HG02973 (cell line): ENCODE results near the gene UNG.
"Not testable (repeated sequence)": the region's sequence is repeated elsewhere in the genome, so short reads cannot be mapped to it uniquely, and the experiment has no call there.

Source experiments
- ATAC-seq: cut with Tn5 transposase; IDR thresholded peaks from one replicate; pipeline ENCODE4 v1.9.1; 2021; ENCODE audit warnings: moderate library complexity; ENCODE audit not compliant: unreplicated experiment

Gene UNG

GRCh38 chr12:109097435-109098182, at the start of gene UNG:
TSS of gene UNG (plus strand) at chr12:109097597. CDS start at chr12:109097680, 83 bp downstream.
- ATAC-seq: peak; percentile 87

GRCh38 chr12:109048706-109049105, 48.7 kb upstream of the UNG start:
- not testable (repeated sequence) for ATAC-seq

DNA sequence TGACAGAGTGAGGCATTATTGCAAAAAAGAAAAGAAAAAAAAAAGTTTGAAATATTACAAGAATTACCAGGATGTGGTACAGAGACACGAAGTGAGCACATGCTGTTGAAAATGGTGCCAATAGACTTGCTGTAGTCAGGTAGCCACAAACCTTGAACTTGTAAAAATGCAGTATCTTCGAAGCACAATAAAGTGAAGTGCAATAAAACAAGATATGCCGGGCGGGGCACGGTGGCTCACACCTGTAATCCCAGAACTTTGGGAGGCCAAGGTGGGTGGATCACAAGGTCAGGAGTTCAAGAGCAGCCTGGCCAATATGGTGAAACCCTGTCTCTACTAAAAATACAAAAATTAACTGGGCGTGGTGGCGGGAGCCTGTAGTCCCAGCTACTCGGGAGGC, 47.6 kb upstream of the UNG start:
- ATAC-seq: not testable (repeated sequence)

DNA sequence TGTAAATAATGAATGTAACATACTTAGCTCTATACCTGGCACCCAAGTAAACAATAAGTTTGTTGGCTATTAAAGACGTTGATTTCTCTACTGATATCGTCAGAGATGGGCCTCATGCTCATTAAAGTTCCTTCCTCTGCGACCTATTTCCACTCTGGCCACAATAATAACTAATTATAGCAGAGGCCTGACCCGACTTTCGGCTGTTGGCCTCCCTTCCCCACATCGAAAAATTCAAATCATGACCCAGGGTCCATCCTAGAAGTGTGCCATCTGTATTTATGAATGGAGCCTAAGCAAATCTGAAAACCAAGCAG, 45.3 kb upstream of the UNG start:
- ATAC-seq: no peak

DNA sequence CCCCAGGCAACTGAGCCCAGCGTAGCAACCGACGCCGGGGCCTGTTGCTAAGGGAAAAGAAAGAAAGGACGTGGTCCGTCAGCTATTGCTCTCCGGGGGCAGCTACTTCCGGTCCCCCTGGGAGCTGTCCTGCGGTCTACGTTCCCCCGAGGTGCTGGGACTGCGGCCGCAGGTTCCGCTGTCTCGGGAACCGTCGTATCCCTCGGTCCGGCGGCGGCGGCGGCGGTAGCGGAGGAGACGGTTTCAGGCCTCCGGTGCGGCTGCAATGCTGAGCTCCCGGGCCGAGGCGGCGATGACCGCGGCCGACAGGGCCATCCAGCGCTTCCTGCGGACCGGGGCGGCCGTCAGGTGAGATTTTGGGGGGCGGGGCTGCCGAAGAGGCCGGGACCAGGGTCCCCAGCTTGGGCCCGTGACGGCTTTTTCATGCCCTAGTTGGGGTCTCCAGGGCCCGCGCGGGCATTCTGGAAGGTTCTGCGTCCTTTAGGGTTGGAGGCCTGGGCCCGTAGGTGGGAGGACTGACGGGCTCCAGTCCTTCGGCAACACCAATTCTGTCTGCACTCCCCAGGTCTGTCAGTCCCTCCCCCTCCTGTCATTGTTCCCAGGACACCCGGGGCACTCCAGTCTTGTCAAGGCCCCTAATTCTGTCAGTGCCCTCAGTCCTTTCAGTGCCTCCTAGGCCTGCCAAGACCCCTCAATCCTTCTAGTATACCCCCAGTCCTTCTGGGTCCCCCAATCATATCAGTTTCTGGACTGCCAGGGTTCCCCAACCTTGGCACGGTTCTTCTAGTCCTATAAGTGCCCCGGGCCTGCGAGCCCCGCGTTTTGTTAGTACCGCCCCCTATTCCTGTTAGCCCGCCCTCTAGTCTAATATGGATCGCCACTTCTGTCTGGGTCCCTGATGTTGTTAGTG, 44.7 kb upstream of the UNG start, which contains the start of gene USP30:
Gene USP30 (plus strand): TSS at position 163 of the 910 bp plus-strand sequence. CDS start 103 bp downstream, at position 266.
- peak; percentile 69 for ATAC-seq

DNA sequence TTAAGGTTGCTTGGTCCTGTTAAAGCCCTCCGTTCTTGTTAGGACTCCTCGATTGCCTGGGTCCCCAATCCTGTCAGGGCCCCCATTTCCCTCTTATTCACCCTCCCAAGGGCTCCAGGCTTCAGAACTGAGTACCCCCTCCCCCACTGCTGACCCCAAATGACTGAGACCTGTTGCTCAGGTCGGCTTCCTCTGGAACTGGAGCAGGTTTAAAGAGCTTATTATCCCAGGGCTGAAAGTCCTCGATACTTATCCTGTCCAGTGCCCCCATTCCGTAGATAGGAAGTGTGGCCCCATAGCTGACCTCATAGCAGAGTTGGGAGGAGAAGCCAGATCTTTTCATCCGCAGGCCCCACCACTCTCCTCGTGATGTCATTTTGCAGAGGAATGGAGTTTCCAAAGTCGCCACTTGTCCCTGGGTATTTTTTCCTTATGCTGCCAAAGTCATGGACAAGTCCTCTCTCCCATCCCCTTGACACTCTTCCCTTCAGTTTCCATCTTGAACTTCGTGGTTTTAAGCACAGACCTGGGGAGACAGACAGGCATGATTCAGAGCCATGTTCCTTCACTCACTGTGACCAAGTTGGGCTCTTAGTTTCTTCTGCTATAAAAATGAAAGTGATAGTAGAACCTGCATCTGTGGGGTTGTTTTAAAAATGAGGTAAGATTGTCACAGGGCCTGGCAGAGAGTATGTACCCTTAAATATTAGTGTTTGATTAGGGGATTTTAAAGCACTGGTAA, 43.8 kb upstream of the UNG start:
- ATAC-seq: peak; percentile 57

DNA sequence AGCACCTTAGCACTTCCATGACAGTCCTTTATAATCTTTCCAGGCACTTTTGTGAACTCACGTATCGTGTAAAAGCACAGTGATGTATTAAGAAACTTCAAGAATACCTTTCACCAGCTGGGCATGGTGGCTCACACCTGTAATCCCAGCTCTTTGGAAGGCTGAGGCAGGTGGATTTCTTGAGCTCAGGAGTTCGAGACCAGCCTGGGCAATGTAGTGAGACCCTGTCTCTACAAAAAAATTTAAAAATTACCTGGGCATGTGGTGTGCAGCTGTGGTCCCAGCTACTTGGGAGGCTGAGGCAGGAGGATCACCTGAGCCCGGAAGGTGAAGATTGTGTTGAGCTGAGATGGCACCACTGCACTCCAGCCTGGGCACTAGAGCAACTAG, 43.3 kb upstream of the UNG start:
- not testable (repeated sequence) for ATAC-seq

DNA sequence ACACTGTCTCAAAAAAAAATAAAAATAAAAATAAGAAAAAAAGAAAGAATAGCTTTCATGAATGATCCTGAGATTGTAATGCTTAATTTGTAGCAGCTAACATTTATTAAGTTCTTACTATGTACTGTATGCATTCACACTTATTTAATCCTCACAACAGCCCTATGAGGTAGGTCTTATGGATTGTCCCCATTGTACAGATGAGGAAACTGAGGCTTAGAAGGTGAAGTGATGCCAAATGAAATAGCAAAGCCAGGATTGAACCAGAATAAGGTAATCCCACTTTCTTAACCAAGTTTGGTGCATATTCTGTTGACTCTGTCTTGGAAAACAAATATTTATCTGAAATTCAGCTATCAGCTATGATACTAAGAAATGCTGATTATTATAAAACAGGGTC, 42.9 kb upstream of the UNG start:
- ATAC-seq: no peak

DNA sequence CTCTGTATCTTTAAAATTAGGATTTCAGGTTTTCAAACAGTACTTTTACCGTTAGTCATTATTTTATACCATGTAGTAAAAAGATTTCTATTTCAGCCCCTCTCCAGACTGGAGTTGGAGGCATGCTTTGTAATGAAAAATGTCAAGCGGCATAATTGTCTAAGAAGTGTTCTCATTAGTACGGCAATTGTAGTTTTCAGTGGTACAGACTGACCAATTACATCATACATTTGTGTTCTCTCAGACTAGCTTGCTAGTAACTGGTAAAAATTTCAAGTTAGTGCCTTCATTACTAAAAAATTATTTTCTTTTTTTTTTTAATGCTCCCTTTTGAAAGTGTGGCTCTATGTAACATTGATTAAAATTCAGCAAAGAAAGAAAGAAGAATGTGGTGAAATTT, 40.5 kb upstream of the UNG start:
- ATAC-seq: no peak

DNA sequence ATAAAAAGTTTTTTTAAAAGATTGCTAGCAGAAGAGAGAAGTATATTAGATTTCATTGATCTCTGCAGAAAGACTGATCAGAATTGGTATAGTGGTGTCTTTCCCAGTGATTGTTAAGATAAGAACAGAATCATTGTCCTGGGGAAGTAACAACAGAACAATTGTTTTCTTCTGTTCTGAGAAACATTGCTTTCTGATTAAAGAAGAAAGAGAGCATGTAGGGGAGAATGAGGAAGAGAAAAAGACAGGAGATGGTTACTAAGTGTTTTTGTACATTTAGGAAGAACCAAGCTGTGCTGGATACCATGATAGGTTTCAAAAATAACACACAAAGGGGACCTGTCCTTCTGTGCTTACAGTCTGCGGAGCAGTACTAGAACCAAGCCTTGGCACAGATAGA, 40.0 kb upstream of the UNG start:
- no peak for ATAC-seq

GRCh38 chr12:109058773-109059172, 38.6 kb upstream of the UNG start:
- ATAC-seq: no peak

DNA sequence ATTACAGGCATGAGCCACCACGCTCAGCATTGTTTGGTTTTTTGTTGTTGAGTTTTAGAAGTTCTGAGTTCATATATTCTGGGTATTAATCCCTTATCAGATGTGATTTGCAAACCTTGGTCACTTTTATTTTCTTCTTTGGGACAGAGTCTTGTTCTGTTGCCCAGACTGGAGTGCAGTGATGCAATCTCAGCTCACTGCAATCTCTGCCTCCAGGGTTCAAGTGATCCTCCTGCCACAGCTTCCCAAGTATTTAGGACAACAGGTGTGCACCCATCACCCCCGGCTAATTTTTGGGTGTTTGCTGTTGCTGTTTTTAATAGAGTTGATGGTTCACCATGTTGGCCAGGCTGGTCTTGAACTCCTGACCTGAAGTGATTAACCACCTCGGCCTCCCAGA, 33.3 kb upstream of the UNG start:
- no peak for ATAC-seq

DNA sequence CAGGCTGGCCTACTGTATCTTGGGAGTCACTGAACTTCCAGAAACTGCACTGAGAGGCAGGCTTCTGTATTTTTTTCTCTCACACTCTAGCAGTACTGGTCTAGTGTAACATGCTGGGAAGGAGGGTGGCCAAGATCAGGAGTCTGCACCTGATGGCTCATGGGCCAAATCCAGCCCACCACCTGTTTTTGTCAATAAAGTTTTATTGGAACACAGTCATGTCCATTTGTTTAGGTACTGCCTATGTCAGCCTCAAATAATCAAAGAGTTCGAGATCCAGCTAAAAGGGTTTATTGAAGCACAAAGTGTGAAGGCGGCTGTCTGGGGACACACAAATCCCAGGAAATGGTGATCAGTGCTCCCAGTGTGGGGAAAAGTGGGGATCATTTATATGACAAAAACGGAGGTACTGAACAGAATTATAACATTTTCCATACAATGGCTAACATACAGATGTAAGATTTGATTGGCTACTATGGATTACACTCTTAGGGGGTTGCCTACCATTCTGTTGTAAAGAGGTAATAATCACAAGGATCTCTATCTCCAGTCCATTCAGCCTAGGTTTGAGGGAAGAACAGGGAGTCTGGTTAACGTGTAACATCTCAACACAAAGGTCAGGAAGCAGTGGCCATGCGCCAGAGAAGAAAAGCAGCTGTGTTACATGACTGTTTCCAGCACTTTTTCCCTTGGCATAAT, 32.1 kb upstream of the UNG start:
- ATAC-seq: no peak

GRCh38 chr12:109065853-109066193, 31.6 kb upstream of the UNG start:
- ATAC-seq: no peak

DNA sequence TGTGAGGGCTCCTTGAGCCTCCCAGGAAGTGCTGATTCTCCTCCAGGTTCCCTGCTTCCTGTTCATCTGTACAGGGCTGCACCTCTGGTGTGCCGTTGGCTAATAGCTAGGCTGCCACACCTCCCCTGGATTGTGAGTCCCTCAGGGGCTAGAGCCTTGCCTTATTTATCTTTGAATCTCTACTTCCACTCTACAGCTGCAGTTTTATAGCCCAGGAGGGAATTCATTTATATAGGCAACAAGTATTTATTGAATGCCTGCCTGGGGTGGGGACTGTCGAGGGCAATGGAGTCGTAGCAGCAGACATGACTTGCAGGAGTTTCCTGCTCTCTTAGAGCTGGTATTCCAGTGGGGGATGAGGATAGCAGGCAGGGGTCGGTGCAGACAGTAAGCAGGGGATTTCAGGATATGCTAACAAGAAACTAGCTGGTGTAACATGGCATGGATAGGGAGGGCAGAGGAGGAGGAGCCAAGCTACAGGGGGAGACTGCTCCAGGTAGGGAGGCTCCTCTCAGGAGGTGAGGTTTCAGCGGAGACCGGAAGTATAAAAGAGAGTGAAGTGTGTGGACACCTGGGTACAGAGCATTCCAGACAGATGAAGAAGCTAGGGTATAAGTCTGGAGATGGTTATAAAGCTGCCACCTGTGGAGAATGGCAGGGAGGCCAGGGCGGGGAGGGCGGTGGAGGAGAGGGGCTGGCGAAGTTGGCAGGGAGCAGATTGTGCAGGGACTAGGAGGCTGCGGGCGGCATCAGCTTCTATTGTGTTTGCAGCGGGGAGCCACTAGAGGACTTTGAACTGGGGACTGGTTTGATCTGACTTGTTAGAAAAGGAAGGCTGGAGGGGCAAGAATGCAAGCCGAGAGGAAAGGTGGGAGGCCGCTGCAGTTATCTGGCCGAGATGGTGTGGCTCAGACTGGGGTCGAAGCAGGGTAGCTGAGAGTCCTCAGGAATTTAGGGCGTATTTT, 27.8 kb upstream of the UNG start:
- ATAC-seq: no peak

- no peak for ATAC-seq
Measured at GRCh38 chr12:109074866-109075265, 22.5 kb upstream of the UNG start.

DNA sequence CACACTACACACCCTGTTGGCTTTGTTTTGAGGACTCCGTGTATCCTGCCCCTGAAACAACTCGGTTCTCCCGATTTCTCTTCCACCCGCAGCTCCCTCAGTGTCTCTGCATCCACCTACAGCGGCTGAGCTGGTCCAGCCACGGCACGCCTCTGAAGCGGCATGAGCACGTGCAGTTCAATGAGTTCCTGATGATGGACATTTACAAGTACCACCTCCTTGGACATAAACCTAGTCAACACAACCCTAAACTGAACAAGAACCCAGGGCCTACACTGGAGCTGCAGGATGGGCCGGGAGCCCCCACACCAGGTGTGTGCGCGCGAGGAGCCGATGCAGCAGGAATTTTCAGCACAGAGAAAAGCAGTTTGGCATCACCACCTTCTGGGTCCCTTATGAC, 14.6 kb upstream of the UNG start:
- no peak for ATAC-seq

DNA sequence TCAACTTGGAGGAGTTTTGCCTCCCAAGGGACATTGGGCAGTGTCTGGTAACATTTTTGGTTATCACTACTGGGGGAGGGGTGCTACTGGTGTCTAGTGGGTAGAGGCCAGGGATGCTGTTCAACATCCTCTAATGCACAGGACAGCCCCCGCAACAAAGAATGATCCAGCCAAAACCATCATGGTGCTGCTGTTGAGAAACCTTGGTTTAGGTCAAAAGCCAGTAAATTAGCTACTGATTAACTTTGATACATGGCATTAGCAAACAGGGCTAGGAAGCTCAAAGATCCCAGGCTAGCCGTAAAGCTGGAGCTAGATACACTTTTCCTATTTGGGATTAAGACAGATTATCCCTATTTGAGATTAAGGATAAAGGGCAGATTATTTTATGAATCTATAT, 13.0 kb upstream of the UNG start:
- ATAC-seq: no peak

- ATAC-seq: no peak
Measured at GRCh38 chr12:109085590-109085989, 11.8 kb upstream of the UNG start.

GRCh38 chr12:109087250-109087649, 10.1 kb upstream of the UNG start:
- ATAC-seq: no peak
